Neutrophil (primary cell): ENCODE results near the gene MKX.

ENCODE experiments used
- H3K27ac ChIP-seq: fragments of 200-600 bp; sonication (generic); 2 replicates; pipeline ENCODE4 v1.5.1; 2016; ENCODE audit warnings: mild to moderate bottlenecking, moderate library complexity
- H3K27me3 ChIP-seq: fragments of 200-600 bp; sonication (generic); 2 replicates; pipeline ENCODE4 v1.6.0; 2016; ENCODE audit warnings: mild to moderate bottlenecking
- H3K36me3 ChIP-seq: fragments of 200-600 bp; sonication (generic); 2 replicates; pipeline ENCODE4 v1.5.1; 2017
- H3K4me1 ChIP-seq, 2 experiments: fragments of 200-600 bp in 1 of 2; sonication (generic) in 1 of 2; 1 replicate in 1 of 2; 2 replicates in 1 of 2; pipeline versions ENCODE4 v1.5.1 to v1.6.1; 2013 to 2016; ENCODE audit warnings: low read depth in 1 of 2, low read length in 1 of 2, mild to moderate bottlenecking in 1 of 2, moderate library complexity in 1 of 2; ENCODE audit not compliant: control insufficient read depth in 1 of 2, insufficient read depth in 1 of 2
- H3K4me3 ChIP-seq, 2 experiments: fragments of 200-600 bp in 1 of 2; sonication (generic) in 1 of 2; 1 replicate in 1 of 2; 2 replicates in 1 of 2; pipeline ENCODE4 v1.5.1; 2013 to 2016; ENCODE audit warnings: low read depth in 1 of 2, low read length in 1 of 2, mild to moderate bottlenecking in 1 of 2, moderate library complexity in 1 of 2
- H3K9me3 ChIP-seq: fragments of 200-600 bp; sonication (generic); 2 replicates; pipeline ENCODE4 v1.5.1; 2016
- TF ChIP-seq, protein P1 (sequence below): fragments of 200-600 bp; sonication (generic); IDR thresholded peaks from 2 replicates; pipeline ENCODE4 v1.5.1; 2016; ENCODE audit warnings: antibody characterized with exemption

The MKX gene

DNA sequence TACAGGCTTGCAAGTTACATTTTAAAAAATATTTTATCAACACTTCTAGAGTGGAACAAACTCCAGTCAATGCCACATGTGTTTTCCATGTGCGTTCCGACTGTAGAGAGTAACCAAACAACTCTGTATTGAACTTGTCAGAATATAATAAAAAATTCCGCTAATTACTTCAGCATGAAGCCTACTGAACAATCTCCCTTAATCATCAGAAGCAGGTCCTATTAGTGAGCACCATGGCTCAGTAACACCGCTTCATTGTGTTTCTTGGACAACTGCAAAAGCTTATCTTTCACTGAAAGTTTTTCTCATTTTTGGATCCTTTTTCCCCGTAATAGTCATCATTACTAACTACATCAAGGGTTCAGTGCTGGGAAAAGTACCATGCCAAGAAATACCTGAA lies 117.0 kb downstream of the MKX start:
- H3K4me3 ChIP-seq = no peak overlapping the region
- no peaks in the 10 kb centered on the region for H3K9me3 ChIP-seq
- H3K4me1 ChIP-seq = no peaks in the 10 kb centered on the region
- no peak overlapping the region for H3K27ac ChIP-seq
- peaks cover 27% of the 10 kb centered on the region for H3K27me3 ChIP-seq
- TF ChIP-seq, protein P1, sequence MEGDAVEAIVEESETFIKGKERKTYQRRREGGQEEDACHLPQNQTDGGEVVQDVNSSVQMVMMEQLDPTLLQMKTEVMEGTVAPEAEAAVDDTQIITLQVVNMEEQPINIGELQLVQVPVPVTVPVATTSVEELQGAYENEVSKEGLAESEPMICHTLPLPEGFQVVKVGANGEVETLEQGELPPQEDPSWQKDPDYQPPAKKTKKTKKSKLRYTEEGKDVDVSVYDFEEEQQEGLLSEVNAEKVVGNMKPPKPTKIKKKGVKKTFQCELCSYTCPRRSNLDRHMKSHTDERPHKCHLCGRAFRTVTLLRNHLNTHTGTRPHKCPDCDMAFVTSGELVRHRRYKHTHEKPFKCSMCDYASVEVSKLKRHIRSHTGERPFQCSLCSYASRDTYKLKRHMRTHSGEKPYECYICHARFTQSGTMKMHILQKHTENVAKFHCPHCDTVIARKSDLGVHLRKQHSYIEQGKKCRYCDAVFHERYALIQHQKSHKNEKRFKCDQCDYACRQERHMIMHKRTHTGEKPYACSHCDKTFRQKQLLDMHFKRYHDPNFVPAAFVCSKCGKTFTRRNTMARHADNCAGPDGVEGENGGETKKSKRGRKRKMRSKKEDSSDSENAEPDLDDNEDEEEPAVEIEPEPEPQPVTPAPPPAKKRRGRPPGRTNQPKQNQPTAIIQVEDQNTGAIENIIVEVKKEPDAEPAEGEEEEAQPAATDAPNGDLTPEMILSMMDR = no peak
- H3K36me3 ChIP-seq = no peaks in the 10 kb centered on the region

DNA sequence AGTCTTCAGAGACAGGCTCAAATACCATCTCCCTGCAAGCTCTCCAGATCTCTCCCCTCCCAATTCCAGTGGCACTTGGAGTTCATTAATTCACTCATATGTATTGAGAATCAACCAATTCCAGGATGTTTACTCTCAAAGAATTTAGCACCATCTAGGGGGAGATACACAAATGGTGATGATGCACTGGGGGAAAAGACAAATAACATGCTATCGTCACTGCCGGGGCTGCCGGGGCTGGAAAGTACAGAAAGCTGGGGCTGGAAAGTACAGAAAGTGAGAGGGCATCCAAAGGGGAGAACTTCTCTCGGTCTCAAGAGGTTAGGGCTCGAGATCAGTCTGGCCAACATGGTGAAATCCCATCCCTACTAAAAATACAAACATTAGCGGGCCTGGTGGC lies 118.7 kb downstream of the MKX start:
- Histone ChIP-seq H3K36me3 (no peaks in the 10 kb centered on the region), H3K4me3 (no peak overlapping the region), H3K27me3 (peaks cover 35% of the 10 kb centered on the region), H3K4me1 (peaks cover 4 to 8% of the 10 kb centered on the region in 2 experiments), H3K27ac (no peak overlapping the region), H3K9me3 (no peaks in the 10 kb centered on the region)
- TF ChIP-seq, protein P1 = no peak

DNA sequence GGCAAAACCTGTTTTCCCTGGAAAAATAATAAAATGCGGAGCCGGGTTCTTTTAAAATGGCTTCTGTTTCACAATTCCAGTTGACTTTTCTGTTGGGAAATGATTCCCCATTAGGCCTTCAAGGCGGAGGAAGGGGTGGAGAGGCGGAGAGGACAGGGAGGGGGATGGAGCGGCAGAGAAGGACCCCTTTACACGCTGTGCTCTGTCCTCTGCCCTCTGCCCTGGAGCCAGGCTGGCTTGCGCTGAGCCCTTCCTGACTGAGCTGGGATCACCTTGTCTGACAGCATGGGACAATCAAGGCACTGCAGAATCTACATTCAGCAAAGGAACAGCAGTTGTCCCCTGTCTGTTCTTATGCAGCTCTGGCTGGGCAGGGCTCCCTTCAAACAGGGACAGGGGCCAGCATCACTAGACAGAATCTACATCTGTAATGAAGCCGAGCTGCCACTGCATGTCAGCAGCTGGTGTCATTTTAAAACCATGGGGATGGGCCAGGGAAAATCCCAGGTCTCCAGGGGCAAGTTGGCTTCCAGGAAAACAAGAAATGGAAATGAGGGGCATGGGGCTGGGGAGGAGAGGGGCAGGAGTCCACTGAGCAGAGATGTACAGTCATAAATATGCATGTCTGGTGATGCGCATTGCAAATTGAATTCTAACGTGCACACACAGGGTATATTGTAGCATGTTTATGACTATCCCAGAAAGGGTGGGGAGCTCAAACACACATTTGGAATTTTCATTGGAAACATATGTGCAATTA lies 120.0 kb downstream of the MKX start:
- H3K9me3 ChIP-seq = no peaks in the 10 kb centered on the region
- peaks cover 4 to 8% of the 10 kb centered on the region in 2 experiments for H3K4me1 ChIP-seq
- peaks cover 48% of the 10 kb centered on the region for H3K27me3 ChIP-seq
- H3K36me3 ChIP-seq = no peaks in the 10 kb centered on the region
- no peak overlapping the region for H3K4me3 ChIP-seq
- TF ChIP-seq, protein P1 = no peak
- no peak overlapping the region for H3K27ac ChIP-seq

DNA sequence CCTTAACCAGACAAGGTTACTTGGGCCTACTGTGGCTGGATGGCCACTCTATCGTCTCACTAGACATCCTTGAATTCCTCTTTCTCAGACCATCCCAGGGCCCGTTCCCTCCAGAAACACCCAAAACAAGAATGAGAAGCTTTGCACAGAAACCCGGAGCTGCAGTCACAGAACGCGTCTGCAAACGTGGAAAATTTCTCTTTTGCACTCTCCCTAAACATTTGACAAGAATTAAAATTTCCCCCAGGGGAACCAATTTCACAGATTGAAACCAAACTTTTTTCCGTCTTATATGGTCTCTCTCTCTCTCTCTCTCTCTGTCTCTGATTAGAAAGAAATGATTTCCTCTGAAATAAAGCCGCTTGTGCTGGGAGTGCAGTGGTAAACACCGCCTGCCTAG lies 120.7 kb downstream of the MKX start:
- Histone ChIP-seq H3K9me3 (no peaks in the 10 kb centered on the region), H3K4me3 (no peak overlapping the region), H3K27ac (no peak overlapping the region), H3K36me3 (no peaks in the 10 kb centered on the region), H3K4me1 (peaks cover 4 to 8% of the 10 kb centered on the region in 2 experiments), H3K27me3 (peaks cover 55% of the 10 kb centered on the region)
- TF ChIP-seq, protein P1 = no peak
